Body of pancreas (tissue), 4 donors: Measurements from ENCODE around the gene RCN2.

ENCODE experiments used
- POLR2A ChIP-seq, 3 donors: fragments of 450-650 bp; IDR thresholded peaks; one replicate each; pipeline ENCODE4 v1.6.1; 2016; ENCODE audit warnings: antibody characterized with exemption in 3 of 3, mild to moderate bottlenecking in 2 of 3
- TF ChIP-seq, protein P1 (sequence below), 7 experiments: fragments of 450-650 bp in 4 of 7; fragments of 200-600 bp in 3 of 7; sonication (generic) in 3 of 7; IDR thresholded peaks; one replicate each; pipeline ENCODE4 v1.5.1; 2016 to 2019; ENCODE audit warnings: antibody characterized with exemption in 7 of 7

- no peak for TF ChIP-seq POLR2A (IDR thresholded peaks at IDR 0.05)
- TF ChIP-seq, protein P1, sequence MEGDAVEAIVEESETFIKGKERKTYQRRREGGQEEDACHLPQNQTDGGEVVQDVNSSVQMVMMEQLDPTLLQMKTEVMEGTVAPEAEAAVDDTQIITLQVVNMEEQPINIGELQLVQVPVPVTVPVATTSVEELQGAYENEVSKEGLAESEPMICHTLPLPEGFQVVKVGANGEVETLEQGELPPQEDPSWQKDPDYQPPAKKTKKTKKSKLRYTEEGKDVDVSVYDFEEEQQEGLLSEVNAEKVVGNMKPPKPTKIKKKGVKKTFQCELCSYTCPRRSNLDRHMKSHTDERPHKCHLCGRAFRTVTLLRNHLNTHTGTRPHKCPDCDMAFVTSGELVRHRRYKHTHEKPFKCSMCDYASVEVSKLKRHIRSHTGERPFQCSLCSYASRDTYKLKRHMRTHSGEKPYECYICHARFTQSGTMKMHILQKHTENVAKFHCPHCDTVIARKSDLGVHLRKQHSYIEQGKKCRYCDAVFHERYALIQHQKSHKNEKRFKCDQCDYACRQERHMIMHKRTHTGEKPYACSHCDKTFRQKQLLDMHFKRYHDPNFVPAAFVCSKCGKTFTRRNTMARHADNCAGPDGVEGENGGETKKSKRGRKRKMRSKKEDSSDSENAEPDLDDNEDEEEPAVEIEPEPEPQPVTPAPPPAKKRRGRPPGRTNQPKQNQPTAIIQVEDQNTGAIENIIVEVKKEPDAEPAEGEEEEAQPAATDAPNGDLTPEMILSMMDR (IDR thresholded peaks at IDR 0.05), result no peak
These were observed 43.0 kb downstream of the RCN2 start for GRCh38 chr15:76974456-76975036.
